Measurements from ENCODE around the gene ITSN1.

GRCh38 chr21:33836408-33836807 is 194.1 kb downstream of the ITSN1 start:
- TF ChIP-seq, protein P1, sequence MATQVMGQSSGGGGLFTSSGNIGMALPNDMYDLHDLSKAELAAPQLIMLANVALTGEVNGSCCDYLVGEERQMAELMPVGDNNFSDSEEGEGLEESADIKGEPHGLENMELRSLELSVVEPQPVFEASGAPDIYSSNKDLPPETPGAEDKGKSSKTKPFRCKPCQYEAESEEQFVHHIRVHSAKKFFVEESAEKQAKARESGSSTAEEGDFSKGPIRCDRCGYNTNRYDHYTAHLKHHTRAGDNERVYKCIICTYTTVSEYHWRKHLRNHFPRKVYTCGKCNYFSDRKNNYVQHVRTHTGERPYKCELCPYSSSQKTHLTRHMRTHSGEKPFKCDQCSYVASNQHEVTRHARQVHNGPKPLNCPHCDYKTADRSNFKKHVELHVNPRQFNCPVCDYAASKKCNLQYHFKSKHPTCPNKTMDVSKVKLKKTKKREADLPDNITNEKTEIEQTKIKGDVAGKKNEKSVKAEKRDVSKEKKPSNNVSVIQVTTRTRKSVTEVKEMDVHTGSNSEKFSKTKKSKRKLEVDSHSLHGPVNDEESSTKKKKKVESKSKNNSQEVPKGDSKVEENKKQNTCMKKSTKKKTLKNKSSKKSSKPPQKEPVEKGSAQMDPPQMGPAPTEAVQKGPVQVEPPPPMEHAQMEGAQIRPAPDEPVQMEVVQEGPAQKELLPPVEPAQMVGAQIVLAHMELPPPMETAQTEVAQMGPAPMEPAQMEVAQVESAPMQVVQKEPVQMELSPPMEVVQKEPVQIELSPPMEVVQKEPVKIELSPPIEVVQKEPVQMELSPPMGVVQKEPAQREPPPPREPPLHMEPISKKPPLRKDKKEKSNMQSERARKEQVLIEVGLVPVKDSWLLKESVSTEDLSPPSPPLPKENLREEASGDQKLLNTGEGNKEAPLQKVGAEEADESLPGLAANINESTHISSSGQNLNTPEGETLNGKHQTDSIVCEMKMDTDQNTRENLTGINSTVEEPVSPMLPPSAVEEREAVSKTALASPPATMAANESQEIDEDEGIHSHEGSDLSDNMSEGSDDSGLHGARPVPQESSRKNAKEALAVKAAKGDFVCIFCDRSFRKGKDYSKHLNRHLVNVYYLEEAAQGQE (IDR thresholded peaks at IDR 0.05; ENCODE audit: unreplicated experiment): no peak
- TF ChIP-seq EZH2 (IDR thresholded peaks at IDR 0.05; ENCODE audit: low read depth, unreplicated experiment) (no peak), CTCF (conservative IDR thresholded peaks at IDR 0.05; ENCODE audit: low read depth in 2 of 2) (no peak), EZH2phosphoT487 (IDR thresholded peaks at IDR 0.05; ENCODE audit: unreplicated experiment) (no peak), JUNB (IDR thresholded peaks at IDR 0.05; ENCODE audit: unreplicated experiment) (no peak), POLR2AphosphoS5 (IDR thresholded peaks at IDR 0.05; ENCODE audit: low read depth) (no peak), ETS1 (IDR thresholded peaks at IDR 0.05) (no peak), ZNF462 (CRISPR knock-in tag; IDR thresholded peaks at IDR 0.05) (no peak), NANOG (IDR thresholded peaks at IDR 0.05; ENCODE audit: borderline replicate concordance) (no peak)
